Measurements from ENCODE around the gene PASD1. TPM values are rescaled to one million over a fixed set of nuclear protein-coding genes. Genes with fewer than 3 reads are reported as not detected.

Gene PASD1
- total and polyA plus RNA-seq, 10 of the 15 experiments (the other 5 are each of a cell fraction or from before 2014, with no cell fraction given): under 0.01 to 0.01 TPM; not detected in 8

GRCh38 chrX:151723156-151723760, 159.8 kb downstream of the PASD1 start:
- POLR2A ChIA-PET: no interaction called here
- H2AFZ ChIP-seq (ENCODE audit: control insufficient read depth, low read depth, low read length): no peak overlapping the region
- H3K27me3 ChIP-seq (replicated peaks in 1 of 2; ENCODE audit: control insufficient read depth in 2 of 2, insufficient read depth in 2 of 2, low read length in 1 of 2): no peaks in the 10 kb centered on the region
- no peak overlapping the region for H3K9ac ChIP-seq (ENCODE audit: control insufficient read depth, insufficient read depth, low read length)
- H3K4me1 ChIP-seq (ENCODE audit: control insufficient read depth, insufficient read depth, low read length): no peaks in the 10 kb centered on the region
- in situ Hi-C loops (cut with MboI): no loop called here
- no peaks in the 10 kb centered on the region for H3K79me2 ChIP-seq (ENCODE audit: control insufficient read depth, insufficient read depth, low read length)
- ATAC-seq (no peak), FAIRE-seq (no peak), DNase-seq (ENCODE audit: low read depth, low spot score) (no peak)
- TF ChIP-seq BHLHE40 (IDR thresholded peaks at IDR 0.05; ENCODE audit: borderline replicate concordance in 1 of 2, low read depth in 2 of 2, low read length in 1 of 2): no peak
- TF ChIP-seq NR2F1 (conservative IDR thresholded peaks at IDR 0.05): no peak
- TF ChIP-seq LARP7 (IDR thresholded peaks at IDR 0.05): no peak
- no peak for TF ChIP-seq GABPA (IDR thresholded peaks at IDR 0.05; ENCODE audit: low read depth)
- no peak for TF ChIP-seq E4F1 (IDR thresholded peaks at IDR 0.05; ENCODE audit: borderline replicate concordance, partially characterized antibody)
- no peak for TF ChIP-seq MTA3 (IDR thresholded peaks at IDR 0.05; ENCODE audit: borderline replicate concordance, low read length)
- TF ChIP-seq, protein P1, sequence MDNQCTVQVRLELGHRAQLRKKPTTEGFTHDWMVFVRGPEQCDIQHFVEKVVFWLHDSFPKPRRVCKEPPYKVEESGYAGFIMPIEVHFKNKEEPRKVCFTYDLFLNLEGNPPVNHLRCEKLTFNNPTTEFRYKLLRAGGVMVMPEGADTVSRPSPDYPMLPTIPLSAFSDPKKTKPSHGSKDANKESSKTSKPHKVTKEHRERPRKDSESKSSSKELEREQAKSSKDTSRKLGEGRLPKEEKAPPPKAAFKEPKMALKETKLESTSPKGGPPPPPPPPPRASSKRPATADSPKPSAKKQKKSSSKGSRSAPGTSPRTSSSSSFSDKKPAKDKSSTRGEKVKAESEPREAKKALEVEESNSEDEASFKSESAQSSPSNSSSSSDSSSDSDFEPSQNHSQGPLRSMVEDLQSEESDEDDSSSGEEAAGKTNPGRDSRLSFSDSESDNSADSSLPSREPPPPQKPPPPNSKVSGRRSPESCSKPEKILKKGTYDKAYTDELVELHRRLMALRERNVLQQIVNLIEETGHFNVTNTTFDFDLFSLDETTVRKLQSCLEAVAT (IDR thresholded peaks at IDR 0.05): no peak
- H3K4me2 ChIP-seq (ENCODE audit: control insufficient read depth, insufficient read depth): no peak overlapping the region
- no peaks in the 10 kb centered on the region for H3K36me3 ChIP-seq (ENCODE audit: control insufficient read depth in 2 of 2, insufficient read depth in 2 of 2, low read length in 1 of 2)
- BruUV-seq (replicated peaks): no TSS peak
- intact Hi-C loops (cut with micrococcal nuclease; ENCODE audit: unreplicated experiment): no loop called here
- H3K27ac ChIP-seq (ENCODE audit: control insufficient read depth, insufficient read depth): no peak overlapping the region
- no peaks in the 10 kb centered on the region for H4K20me1 ChIP-seq (ENCODE audit: control insufficient read depth, insufficient read depth)
- SMC1A ChIA-PET (ENCODE audit: uncharacterized antibody, unreplicated experiment): no interaction called here
- H3K4me3 ChIP-seq: no peak overlapping the region
- WGBS (ENCODE audit: insufficient coverage, insufficient replicate concordance, low lambda C conversion rate, missing lambda C conversion rate): 23% methylated on average over 7 of the region's 7 CpGs
- no peaks in the 10 kb centered on the region for H3K9me3 ChIP-seq (replicated peaks; ENCODE audit: control insufficient read depth, insufficient read depth, low read length)
- RAD21 ChIA-PET (ENCODE audit: unreplicated experiment): no interaction called here
- CTCF ChIA-PET: interaction anchor here (0.5 kb wide), 1 partner anchor 13 kb away, joined by 3 read pairs; no protein-coding TSS in a partner anchor
